GM12878 (cell line): ENCODE results near the gene C1orf210.

Experiments used
- TF ChIP-seq, protein P1 (sequence below), 3 experiments: IDR thresholded peaks in 2 of 3; conservative IDR thresholded peaks in 1 of 3; 2 replicates each; pipeline ENCODE4 v1.5.1; 2011; ENCODE audit warnings: low read depth in 3 of 3, low read length in 3 of 3, mild to moderate bottlenecking in 3 of 3, control low read depth in 2 of 3, moderate library complexity in 2 of 3, inconsistent platforms in 1 of 3, mixed read lengths in 1 of 3; ENCODE audit not compliant: control insufficient read depth in 2 of 3, insufficient read depth in 1 of 3; ENCODE audit errors: extremely low read depth in 1 of 3
- TF ChIP-seq, protein P2 (sequence below): IDR thresholded peaks from 2 replicates; pipeline ENCODE4 v1.6.1; 2012; ENCODE audit warnings: mild to moderate bottlenecking, low read depth, low read length

DNA sequence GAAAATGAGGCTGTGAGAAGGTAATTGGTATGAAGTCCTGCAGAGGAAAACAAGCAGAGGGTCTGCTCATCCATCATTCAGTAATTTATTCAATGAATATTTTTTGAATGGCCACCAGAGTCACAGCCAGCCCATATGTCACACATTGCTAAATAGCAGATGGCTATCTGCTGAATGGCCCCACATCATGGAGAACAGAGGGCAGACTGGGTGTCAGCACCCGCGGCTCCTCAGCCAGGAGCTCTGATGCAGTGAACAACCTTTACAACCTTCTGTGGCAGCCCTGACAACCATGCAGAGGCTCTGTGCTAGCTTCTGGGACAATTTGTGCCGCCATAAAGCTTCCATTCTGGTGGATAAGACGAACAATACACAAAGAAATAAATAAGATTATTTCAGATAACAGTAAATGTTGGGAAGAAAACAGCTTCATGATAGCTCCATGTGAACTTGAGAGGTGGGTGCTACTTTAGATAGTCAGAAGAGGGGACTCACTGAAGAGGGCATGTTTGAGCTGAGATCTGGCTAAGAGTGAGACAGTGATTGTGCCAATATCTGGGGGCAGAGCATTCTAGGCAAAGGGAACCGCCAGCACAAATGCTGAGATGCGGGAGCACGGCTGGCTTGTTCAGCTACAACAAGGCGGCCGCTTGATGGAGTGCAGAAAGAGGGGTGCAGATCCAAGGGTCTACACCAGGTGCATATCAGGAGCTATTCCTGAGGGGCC lies 2.8 kb upstream of the C1orf210 start:
- TF ChIP-seq, protein P1, sequence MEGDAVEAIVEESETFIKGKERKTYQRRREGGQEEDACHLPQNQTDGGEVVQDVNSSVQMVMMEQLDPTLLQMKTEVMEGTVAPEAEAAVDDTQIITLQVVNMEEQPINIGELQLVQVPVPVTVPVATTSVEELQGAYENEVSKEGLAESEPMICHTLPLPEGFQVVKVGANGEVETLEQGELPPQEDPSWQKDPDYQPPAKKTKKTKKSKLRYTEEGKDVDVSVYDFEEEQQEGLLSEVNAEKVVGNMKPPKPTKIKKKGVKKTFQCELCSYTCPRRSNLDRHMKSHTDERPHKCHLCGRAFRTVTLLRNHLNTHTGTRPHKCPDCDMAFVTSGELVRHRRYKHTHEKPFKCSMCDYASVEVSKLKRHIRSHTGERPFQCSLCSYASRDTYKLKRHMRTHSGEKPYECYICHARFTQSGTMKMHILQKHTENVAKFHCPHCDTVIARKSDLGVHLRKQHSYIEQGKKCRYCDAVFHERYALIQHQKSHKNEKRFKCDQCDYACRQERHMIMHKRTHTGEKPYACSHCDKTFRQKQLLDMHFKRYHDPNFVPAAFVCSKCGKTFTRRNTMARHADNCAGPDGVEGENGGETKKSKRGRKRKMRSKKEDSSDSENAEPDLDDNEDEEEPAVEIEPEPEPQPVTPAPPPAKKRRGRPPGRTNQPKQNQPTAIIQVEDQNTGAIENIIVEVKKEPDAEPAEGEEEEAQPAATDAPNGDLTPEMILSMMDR (IDR thresholded peaks at IDR 0.05 in 2 of 3, conservative IDR thresholded peaks at IDR 0.05 in 1 of 3; ENCODE audit: control insufficient read depth in 2 of 3, extremely low read depth in 1 of 3, insufficient read depth in 1 of 3, low read depth in 3 of 3, low read length in 3 of 3): no peak
- TF ChIP-seq, protein P2, sequence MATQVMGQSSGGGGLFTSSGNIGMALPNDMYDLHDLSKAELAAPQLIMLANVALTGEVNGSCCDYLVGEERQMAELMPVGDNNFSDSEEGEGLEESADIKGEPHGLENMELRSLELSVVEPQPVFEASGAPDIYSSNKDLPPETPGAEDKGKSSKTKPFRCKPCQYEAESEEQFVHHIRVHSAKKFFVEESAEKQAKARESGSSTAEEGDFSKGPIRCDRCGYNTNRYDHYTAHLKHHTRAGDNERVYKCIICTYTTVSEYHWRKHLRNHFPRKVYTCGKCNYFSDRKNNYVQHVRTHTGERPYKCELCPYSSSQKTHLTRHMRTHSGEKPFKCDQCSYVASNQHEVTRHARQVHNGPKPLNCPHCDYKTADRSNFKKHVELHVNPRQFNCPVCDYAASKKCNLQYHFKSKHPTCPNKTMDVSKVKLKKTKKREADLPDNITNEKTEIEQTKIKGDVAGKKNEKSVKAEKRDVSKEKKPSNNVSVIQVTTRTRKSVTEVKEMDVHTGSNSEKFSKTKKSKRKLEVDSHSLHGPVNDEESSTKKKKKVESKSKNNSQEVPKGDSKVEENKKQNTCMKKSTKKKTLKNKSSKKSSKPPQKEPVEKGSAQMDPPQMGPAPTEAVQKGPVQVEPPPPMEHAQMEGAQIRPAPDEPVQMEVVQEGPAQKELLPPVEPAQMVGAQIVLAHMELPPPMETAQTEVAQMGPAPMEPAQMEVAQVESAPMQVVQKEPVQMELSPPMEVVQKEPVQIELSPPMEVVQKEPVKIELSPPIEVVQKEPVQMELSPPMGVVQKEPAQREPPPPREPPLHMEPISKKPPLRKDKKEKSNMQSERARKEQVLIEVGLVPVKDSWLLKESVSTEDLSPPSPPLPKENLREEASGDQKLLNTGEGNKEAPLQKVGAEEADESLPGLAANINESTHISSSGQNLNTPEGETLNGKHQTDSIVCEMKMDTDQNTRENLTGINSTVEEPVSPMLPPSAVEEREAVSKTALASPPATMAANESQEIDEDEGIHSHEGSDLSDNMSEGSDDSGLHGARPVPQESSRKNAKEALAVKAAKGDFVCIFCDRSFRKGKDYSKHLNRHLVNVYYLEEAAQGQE: no peak
